ENCODE measurements around the gene POLR1G. TPM values are rescaled to one million over a fixed set of nuclear protein-coding genes. Genes with fewer than 3 reads are reported as not detected.

POLR1G gene
- total and polyA plus RNA-seq, 4 donors = 1.1 to 2.4 (median 1.9) TPM

DNA sequence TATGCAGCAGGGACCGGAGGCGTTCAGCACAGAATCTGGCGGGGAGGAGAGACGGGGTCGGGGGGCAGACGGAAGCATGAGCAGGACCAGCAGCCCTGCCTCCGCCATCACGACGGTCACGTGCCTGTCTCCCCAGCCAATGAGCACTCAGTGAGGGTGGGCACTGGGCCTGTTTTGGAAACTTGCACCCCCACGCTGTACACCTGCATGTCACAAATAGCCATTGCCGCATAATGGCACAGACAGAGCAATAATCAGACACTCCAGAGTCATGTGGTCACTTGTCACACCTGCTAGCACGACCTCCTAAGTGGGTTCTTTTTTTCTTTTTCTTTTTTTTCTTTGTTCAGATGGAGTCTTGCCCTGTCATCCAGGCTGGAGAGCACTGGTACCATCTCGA lies 44.8 kb upstream of the POLR1G start:
- WGBS = 96% methylated on average over 14 of the region's 14 CpGs
- H3K4me3 ChIP-seq (ENCODE audit: low read depth in 1 of 3, low read length in 3 of 3) = no peak overlapping the region
- H3K36me3 ChIP-seq (ENCODE audit: control insufficient read depth in 4 of 4, insufficient read depth in 3 of 4, low read depth in 1 of 4, low read length in 3 of 4) = peaks cover 0 to 25% (median 5%) of the 10 kb centered on the region in 4 donors
- no peak overlapping the region for H3K9ac ChIP-seq (ENCODE audit: low read depth in 1 of 2, low read length in 2 of 2)
- H3K27me3 ChIP-seq (ENCODE audit: control insufficient read depth in 4 of 4, insufficient read depth in 4 of 4, low read length in 3 of 4) = no peaks in the 10 kb centered on the region
- no peak for DNase-seq (ENCODE audit: low spot score)
- no peak overlapping the region for H3K27ac ChIP-seq (ENCODE audit: low read depth in 1 of 2, low read length in 2 of 2)
- TF ChIP-seq RAD21 (IDR thresholded peaks at IDR 0.05) = no peak
- H3K9me3 ChIP-seq (ENCODE audit: control insufficient read depth in 4 of 4, low read length in 3 of 4) = no peaks in the 10 kb centered on the region
- no peaks in the 10 kb centered on the region for H3K4me1 ChIP-seq (ENCODE audit: control insufficient read depth in 4 of 4, insufficient read depth in 4 of 4, low read length in 3 of 4)

DNA sequence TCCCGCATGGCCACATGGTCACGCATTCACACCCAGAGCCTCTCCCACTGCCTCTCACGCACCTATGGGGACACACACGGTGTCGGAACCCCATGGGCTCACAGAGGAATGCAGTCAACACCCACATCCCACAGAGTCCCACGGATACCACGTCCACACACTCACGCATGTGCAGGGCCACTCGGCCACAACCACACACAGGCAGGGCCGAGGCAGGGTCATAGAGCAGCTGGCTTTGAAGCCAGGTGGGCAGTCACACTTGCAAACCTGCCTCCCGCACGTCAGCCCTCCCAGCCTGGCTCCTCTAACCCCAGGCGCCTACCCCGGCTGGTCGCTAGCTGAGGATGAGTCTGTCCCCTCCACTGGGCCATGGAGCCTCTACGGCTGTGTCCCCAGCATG lies 44.2 kb upstream of the POLR1G start:
- Histone ChIP-seq H3K9ac (ENCODE audit: low read depth in 1 of 2, low read length in 2 of 2) (no peak overlapping the region), H3K9me3 (ENCODE audit: control insufficient read depth in 4 of 4, low read length in 3 of 4) (no peaks in the 10 kb centered on the region), H3K36me3 (ENCODE audit: control insufficient read depth in 4 of 4, insufficient read depth in 3 of 4, low read depth in 1 of 4, low read length in 3 of 4) (peaks cover 0 to 21% (median 3%) of the 10 kb centered on the region in 4 donors), H3K27me3 (ENCODE audit: control insufficient read depth in 4 of 4, insufficient read depth in 4 of 4, low read length in 3 of 4) (no peaks in the 10 kb centered on the region), H3K4me1 (ENCODE audit: control insufficient read depth in 4 of 4, insufficient read depth in 4 of 4, low read length in 3 of 4) (no peaks in the 10 kb centered on the region), H3K27ac (ENCODE audit: low read depth in 1 of 2, low read length in 2 of 2) (no peak overlapping the region), H3K4me3 (ENCODE audit: low read depth in 1 of 3, low read length in 3 of 3) (no peak overlapping the region)
- TF ChIP-seq, protein P1, sequence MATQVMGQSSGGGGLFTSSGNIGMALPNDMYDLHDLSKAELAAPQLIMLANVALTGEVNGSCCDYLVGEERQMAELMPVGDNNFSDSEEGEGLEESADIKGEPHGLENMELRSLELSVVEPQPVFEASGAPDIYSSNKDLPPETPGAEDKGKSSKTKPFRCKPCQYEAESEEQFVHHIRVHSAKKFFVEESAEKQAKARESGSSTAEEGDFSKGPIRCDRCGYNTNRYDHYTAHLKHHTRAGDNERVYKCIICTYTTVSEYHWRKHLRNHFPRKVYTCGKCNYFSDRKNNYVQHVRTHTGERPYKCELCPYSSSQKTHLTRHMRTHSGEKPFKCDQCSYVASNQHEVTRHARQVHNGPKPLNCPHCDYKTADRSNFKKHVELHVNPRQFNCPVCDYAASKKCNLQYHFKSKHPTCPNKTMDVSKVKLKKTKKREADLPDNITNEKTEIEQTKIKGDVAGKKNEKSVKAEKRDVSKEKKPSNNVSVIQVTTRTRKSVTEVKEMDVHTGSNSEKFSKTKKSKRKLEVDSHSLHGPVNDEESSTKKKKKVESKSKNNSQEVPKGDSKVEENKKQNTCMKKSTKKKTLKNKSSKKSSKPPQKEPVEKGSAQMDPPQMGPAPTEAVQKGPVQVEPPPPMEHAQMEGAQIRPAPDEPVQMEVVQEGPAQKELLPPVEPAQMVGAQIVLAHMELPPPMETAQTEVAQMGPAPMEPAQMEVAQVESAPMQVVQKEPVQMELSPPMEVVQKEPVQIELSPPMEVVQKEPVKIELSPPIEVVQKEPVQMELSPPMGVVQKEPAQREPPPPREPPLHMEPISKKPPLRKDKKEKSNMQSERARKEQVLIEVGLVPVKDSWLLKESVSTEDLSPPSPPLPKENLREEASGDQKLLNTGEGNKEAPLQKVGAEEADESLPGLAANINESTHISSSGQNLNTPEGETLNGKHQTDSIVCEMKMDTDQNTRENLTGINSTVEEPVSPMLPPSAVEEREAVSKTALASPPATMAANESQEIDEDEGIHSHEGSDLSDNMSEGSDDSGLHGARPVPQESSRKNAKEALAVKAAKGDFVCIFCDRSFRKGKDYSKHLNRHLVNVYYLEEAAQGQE (IDR thresholded peaks at IDR 0.05) = no peak
- no peak for TF ChIP-seq HNF4G (IDR thresholded peaks at IDR 0.05)
- TF ChIP-seq FOXA2 (IDR thresholded peaks at IDR 0.05) = no peak
- no peak for TF ChIP-seq EGR1 (IDR thresholded peaks at IDR 0.05; ENCODE audit: low read depth in 2 of 2)
- no peak for TF ChIP-seq TAF1 (conservative IDR thresholded peaks at IDR 0.05)
- no peak for TF ChIP-seq ATF3 (IDR thresholded peaks at IDR 0.05)
- no peak for TF ChIP-seq GABPA (IDR thresholded peaks at IDR 0.05 in 1 of 2, conservative IDR thresholded peaks at IDR 0.05 in 1 of 2)
- TF ChIP-seq RXRA (IDR thresholded peaks at IDR 0.05) = no peak
- TF ChIP-seq SP1 (IDR thresholded peaks at IDR 0.05) = no peak
- no peak for TF ChIP-seq NR2F2 (IDR thresholded peaks at IDR 0.05)
- TF ChIP-seq CTCF (IDR thresholded peaks at IDR 0.05; ENCODE audit: low read depth, low read length, missing input control) = no peak
- no peak for TF ChIP-seq RAD21 (IDR thresholded peaks at IDR 0.05)
- DNase-seq (ENCODE audit: low spot score) = no peak
- WGBS = 92% methylated on average over 16 of the region's 16 CpGs

GRCh38 chr19:45363861-45364459 lies 42.5 kb upstream of the POLR1G start:
- H3K4me3 ChIP-seq (ENCODE audit: low read depth in 1 of 3, low read length in 3 of 3) = no peak overlapping the region

More at GRCh38 chr19:45363861-45364459, 42.5 kb upstream of the POLR1G start:
- Histone ChIP-seq H3K27me3 (ENCODE audit: control insufficient read depth in 4 of 4, insufficient read depth in 4 of 4, low read length in 3 of 4) (no peaks in the 10 kb centered on the region), H3K27ac (ENCODE audit: low read depth in 1 of 2, low read length in 2 of 2) (no peak overlapping the region), H3K9ac (ENCODE audit: low read depth in 1 of 2, low read length in 2 of 2) (no peak overlapping the region), H3K9me3 (ENCODE audit: control insufficient read depth in 4 of 4, low read length in 3 of 4) (no peaks in the 10 kb centered on the region), H3K4me1 (ENCODE audit: control insufficient read depth in 4 of 4, insufficient read depth in 4 of 4, low read length in 3 of 4) (no peaks in the 10 kb centered on the region), H3K36me3 (ENCODE audit: control insufficient read depth in 4 of 4, insufficient read depth in 3 of 4, low read depth in 1 of 4, low read length in 3 of 4) (peaks cover 0 to 18% (median 3%) of the 10 kb centered on the region in 4 donors)
- TF ChIP-seq, protein P2, sequence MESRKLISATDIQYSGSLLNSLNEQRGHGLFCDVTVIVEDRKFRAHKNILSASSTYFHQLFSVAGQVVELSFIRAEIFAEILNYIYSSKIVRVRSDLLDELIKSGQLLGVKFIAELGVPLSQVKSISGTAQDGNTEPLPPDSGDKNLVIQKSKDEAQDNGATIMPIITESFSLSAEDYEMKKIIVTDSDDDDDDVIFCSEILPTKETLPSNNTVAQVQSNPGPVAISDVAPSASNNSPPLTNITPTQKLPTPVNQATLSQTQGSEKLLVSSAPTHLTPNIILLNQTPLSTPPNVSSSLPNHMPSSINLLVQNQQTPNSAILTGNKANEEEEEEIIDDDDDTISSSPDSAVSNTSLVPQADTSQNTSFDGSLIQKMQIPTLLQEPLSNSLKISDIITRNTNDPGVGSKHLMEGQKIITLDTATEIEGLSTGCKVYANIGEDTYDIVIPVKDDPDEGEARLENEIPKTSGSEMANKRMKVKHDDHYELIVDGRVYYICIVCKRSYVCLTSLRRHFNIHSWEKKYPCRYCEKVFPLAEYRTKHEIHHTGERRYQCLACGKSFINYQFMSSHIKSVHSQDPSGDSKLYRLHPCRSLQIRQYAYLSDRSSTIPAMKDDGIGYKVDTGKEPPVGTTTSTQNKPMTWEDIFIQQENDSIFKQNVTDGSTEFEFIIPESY (IDR thresholded peaks at IDR 0.05) = no peak
- no peak for TF ChIP-seq ATF3 (IDR thresholded peaks at IDR 0.05)
- TF ChIP-seq FOXA2 (IDR thresholded peaks at IDR 0.05) = no peak
- no peak for TF ChIP-seq SP1 (IDR thresholded peaks at IDR 0.05)
- TF ChIP-seq HNF4G (IDR thresholded peaks at IDR 0.05) = no peak
- no peak for TF ChIP-seq JUND (IDR thresholded peaks at IDR 0.05)
- TF ChIP-seq TAF1 (conservative IDR thresholded peaks at IDR 0.05) = no peak
- no peak for TF ChIP-seq CTCF (IDR thresholded peaks at IDR 0.05; ENCODE audit: low read depth, low read length, missing input control)
- no peak for TF ChIP-seq NR2F2 (IDR thresholded peaks at IDR 0.05)
- 94% methylated on average over 44 of the region's 44 CpGs for WGBS
- DNase-seq (ENCODE audit: low spot score) = no peak
